Adipocyte (in vitro differentiated cells): Measurements from ENCODE around the gene KCNJ6.
A peak's percentile ranks its signal among the peaks of the same experiment; 100 is the strongest.

Experiments used
- DNase-seq: peaks from one replicate; pipeline ENCODE4 v3.0.0-alpha.2; 2015; ENCODE audit warnings: low read depth
- H3K27me3 ChIP-seq: replicated peaks from 2 replicates; pipeline ENCODE4 v1.7.0; 2013; ENCODE audit warnings: mild to moderate bottlenecking, low read length, moderate library complexity; ENCODE audit not compliant: control insufficient read depth, insufficient read depth
- H3K36me3 ChIP-seq: 2 replicates; pipeline ENCODE4 v1.7.0; 2013; ENCODE audit warnings: low read length, mild to moderate bottlenecking, moderate library complexity; ENCODE audit not compliant: control insufficient read depth, insufficient read depth, severe bottlenecking
- H3K4me1 ChIP-seq: 2 replicates; pipeline ENCODE4 v1.7.0; 2013; ENCODE audit warnings: mild to moderate bottlenecking, low read length, moderate library complexity; ENCODE audit not compliant: control insufficient read depth, insufficient read depth
- H3K4me3 ChIP-seq: 2 replicates; pipeline ENCODE4 v1.7.0; 2013; ENCODE audit warnings: mild to moderate bottlenecking, low read length, moderate library complexity
- H3K9ac ChIP-seq: 2 replicates; pipeline ENCODE4 v1.7.0; 2013; ENCODE audit warnings: mild to moderate bottlenecking, low read length, moderate library complexity
- H3K9me3 ChIP-seq: 2 replicates; pipeline ENCODE4 v1.7.0; 2013; ENCODE audit warnings: mild to moderate bottlenecking, low read length, moderate library complexity; ENCODE audit not compliant: control insufficient read depth

KCNJ6 gene

DNA sequence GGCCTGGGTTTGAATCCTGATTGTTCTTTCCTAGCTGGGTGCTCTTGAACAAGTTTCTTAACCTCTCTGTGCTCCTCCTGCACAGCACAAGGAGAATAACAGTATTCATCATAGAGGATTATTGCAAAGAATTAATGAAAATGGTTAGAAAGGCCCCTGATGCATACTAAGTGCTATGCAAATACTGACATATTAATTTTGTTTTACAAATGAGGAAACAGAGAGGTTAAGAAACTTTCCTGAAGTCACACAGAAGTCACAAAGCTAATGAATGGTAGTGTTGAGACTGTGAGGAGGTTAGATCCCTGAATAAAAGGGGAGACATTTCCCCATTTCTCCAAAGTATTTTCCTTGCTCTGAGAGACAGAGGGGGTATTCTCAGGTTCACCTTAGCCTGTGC, 99.0 kb downstream of the KCNJ6 start:
- no peaks in the 10 kb centered on the region for H3K36me3 ChIP-seq
- H3K9me3 ChIP-seq, result peaks cover 8% of the 10 kb centered on the region
- no peak overlapping the region for H3K9ac ChIP-seq
- peaks cover 13% of the 10 kb centered on the region for H3K27me3 ChIP-seq
- H3K4me3 ChIP-seq, result no peak overlapping the region
- H3K4me1 ChIP-seq, result no peaks in the 10 kb centered on the region
- DNase-seq, result no peak

DNA sequence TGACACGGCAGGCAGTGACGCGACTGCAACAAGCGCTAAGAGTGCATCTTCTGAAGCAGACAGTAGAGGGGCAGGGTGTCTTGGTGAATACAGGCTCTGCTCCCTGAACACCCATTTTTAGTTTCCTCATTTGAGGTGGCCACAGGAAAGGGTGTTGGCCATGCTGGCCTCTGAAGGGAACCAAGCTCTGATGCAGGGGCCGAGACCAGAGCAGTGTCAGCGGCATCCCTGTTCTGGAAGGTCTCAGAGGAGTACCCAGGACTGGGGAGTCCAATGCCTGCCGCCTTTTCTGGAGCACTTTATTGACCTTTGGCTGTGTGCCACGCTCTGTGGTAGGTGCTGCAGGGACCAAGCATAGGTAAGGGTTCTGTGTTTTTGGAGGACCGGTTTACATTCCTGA, 100.4 kb downstream of the KCNJ6 start:
- Histone ChIP-seq H3K27me3 (peaks cover 13% of the 10 kb centered on the region), H3K9ac (no peak overlapping the region), H3K36me3 (no peaks in the 10 kb centered on the region), H3K4me1 (no peaks in the 10 kb centered on the region), H3K9me3 (peaks cover 8% of the 10 kb centered on the region), H3K4me3 (no peak overlapping the region)
- DNase-seq, result no peak

DNA sequence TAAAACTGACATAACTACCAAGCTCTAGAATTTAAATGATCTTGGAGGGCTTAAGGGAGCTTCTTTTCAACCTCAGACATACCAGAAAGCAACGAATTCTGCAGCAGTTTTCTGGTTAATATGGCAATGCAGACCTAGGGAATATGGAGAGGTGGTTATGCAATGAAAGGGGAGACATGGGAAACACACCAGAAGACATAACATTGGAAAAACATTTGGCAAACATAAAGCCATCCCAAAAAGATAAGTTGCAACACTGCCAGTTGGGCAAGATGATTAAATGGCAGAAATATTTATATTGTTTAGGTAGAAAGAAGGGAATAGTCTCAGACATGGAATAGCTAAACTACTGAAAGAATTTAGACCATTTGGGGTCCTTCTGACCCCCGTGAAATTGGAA, 104.5 kb downstream of the KCNJ6 start:
- Histone ChIP-seq H3K27me3 (peaks cover 3% of the 10 kb centered on the region), H3K9ac (no peak overlapping the region), H3K4me3 (no peak overlapping the region), H3K9me3 (peaks cover 8% of the 10 kb centered on the region), H3K4me1 (no peaks in the 10 kb centered on the region), H3K36me3 (no peaks in the 10 kb centered on the region)
- peak; percentile 27 for DNase-seq

DNA sequence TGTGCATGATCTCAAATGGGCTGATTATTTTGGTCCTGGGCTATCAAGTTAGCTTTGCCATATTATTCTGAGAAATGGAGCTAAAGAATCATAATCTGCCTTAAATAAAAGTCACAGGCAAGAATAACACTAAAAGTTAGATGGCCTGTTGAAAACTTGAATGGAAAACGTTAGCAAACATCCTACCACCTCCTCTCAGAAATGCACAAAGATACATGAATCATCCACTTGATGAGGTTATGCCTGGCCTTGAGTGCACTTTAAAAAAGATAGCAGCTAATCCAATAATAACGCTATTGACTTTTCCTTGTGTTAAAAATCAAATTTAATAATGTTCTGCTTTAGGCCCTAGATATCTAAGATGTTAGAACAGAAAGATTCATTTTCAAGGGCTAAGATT, 108.0 kb downstream of the KCNJ6 start:
- DNase-seq, result no peak
- Histone ChIP-seq H3K4me3 (no peak overlapping the region), H3K27me3 (peaks cover under 1% of the 10 kb centered on the region), H3K4me1 (no peaks in the 10 kb centered on the region), H3K9me3 (peaks cover 6% of the 10 kb centered on the region), H3K36me3 (no peaks in the 10 kb centered on the region), H3K9ac (no peak overlapping the region)

DNA sequence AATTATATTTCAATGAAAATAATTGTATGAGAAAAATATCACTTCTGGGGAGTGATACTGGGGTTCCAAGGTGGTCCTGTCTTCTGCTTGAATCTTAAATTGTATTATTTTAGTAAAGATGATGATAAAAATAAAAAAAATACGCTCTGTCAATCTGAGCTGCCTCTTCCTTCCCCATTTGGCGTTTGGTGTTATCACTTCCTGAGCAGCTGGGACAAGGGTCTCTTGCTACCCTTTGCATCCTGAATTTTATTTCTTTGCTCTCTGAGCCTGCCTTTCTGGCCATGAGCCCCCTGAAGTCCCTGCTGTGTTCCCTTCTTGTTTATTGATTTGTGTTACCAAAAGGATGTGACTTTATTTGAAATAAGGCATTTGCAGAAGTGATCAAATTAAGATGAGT, 111.0 kb downstream of the KCNJ6 start:
- H3K9me3 ChIP-seq, result no peaks in the 10 kb centered on the region
- H3K27me3 ChIP-seq, result peaks cover 20% of the 10 kb centered on the region
- H3K36me3 ChIP-seq, result no peaks in the 10 kb centered on the region
- H3K4me1 ChIP-seq, result no peaks in the 10 kb centered on the region
- DNase-seq, result no peak
- no peak overlapping the region for H3K9ac ChIP-seq
- no peak overlapping the region for H3K4me3 ChIP-seq

DNA sequence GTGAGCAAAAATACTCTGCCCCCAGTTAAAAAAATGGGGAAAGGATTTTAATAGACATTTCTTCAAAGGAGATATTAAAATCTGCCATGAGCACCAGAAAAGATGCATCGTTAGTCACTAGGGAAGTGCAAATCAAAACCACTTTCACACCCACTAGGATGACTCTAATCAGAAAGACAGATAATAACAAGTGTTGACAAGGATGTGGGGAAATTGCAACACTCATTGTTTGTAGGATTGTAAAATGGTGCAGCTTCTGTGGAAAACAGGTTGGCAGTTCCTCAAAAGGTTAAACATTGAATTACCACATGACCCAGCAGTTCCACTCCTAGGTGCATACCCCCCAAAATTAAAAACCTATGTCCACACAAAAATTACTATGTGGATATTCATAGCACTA, 112.3 kb downstream of the KCNJ6 start:
- Histone ChIP-seq H3K4me3 (no peak overlapping the region), H3K36me3 (no peaks in the 10 kb centered on the region), H3K9ac (no peak overlapping the region), H3K9me3 (no peaks in the 10 kb centered on the region), H3K4me1 (no peaks in the 10 kb centered on the region), H3K27me3 (peaks cover 23% of the 10 kb centered on the region)
- DNase-seq, result no peak

DNA sequence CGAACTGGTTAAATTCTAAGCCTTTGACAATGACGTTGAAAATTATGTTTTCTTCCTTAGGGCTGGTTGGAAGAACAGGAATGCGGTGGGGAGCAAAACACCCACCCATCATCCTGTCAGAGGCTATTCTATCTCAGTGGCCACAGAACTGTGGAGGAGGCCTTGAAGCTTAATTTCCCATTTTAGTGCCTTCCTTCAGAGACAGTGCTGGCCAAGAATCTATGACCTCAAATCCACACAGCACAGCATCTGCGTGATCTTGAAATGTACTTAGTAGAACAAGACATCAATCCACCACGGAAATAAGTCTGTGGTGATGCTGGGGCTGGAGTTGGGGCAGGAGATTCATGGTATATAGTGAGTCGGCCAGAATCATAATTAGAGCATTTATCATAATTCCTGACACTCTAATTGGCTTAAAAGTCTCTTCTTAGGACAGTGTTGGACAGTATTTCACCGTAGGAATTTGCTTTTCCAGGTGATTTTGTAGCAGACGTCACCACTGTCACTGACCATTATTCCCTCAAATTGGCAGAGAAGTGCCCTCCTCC, 113.1 kb downstream of the KCNJ6 start:
- Histone ChIP-seq H3K4me1 (no peaks in the 10 kb centered on the region), H3K36me3 (no peaks in the 10 kb centered on the region), H3K4me3 (no peak overlapping the region), H3K27me3 (peaks cover 23% of the 10 kb centered on the region), H3K9me3 (no peaks in the 10 kb centered on the region), H3K9ac (no peak overlapping the region)
- no peak for DNase-seq

DNA sequence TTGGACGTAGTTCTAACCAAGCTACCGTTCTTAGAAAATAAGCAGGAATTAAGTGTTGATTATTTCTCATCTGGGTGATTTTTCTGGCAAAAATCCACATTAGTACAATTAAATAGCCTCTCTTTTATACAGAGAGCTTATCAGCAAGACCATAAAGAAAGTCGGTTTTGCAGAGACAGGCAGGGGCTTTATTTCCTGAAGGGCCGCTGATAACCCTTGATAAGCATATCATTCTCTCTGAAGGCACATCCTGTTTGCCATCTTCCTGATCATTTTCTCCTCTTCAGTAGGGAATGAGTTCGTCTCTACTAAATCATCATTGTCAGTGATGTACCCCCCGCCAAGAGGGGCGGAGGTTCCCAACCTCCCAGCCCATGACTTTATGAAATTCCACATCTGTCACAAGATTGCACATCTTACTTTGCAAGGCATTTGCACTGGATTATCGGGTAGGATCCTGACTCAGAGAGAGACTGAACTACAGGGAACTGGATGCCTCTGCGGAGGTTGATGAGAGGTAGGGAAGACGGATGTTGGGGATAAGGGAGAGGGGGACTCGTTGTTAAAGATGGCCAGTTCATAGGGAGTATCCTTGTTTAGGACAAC, 115.7 kb downstream of the KCNJ6 start:
- Histone ChIP-seq H3K36me3 (no peaks in the 10 kb centered on the region), H3K4me3 (no peak overlapping the region), H3K9me3 (no peaks in the 10 kb centered on the region), H3K4me1 (no peaks in the 10 kb centered on the region), H3K27me3 (peaks cover 23% of the 10 kb centered on the region), H3K9ac (no peak overlapping the region)
- DNase-seq, result no peak

DNA sequence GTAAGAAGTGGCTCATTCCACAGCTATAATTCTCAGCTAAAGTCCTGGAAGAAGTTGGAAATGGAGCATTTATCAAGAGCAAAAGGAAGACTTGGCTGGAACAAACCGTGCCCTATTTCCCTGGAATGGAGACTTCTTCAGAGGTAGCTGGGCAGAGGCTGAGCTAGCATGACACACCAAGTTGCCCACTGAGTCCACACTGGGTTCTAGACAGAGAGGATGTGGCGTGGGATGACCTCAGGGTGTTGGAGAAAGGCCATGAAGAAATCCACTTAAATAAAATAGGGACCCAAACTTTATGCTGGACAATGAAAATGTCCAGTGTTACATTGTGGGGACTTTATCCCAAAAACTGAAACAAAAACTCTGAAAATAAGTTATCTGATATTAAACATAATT, 116.2 kb downstream of the KCNJ6 start:
- Histone ChIP-seq H3K36me3 (no peaks in the 10 kb centered on the region), H3K9me3 (no peaks in the 10 kb centered on the region), H3K9ac (no peak overlapping the region), H3K27me3 (peaks cover 23% of the 10 kb centered on the region), H3K4me1 (no peaks in the 10 kb centered on the region), H3K4me3 (no peak overlapping the region)
- DNase-seq, result peak; percentile 25

DNA sequence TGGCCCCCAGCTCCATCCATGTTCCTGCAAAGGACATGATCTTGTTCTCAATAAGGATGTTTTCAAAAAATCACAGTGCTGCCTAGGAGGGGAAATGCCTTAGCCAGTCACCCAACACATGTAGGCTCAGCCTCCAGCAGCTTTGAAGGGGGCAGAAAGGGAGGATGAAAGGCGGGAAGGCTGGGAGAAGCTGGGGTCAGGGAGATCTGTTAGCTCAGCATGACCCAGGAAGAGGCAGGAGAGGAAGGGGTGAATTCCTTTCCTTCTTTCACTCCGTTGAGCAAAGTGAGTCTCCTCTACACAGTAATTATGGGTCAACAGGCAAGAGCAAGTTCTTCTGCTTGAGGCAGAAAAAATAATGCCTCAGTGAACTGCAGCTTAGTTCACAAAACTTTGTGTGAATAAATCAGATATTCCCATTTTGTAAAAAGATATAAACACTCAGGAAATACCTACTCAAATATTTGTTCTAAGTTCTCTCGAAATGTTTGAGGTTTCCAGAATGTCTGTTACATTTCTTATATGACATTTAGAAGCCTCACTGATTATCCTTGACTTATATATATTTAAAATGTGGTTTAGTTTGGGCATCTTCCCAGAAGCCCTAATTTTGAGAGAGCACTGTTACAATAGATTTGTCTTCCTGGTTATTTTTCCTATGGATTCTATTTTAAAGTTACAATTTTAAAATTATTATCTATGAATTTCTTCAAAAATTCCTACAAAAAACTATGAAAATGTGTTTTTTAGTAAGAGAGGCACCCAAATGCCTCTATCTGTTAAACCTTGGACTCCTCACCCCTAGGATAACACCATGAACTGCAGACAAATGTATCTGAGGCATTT, 116.8 kb downstream of the KCNJ6 start:
- Histone ChIP-seq H3K4me3 (no peak overlapping the region), H3K9ac (no peak overlapping the region), H3K27me3 (peaks cover 23% of the 10 kb centered on the region), H3K4me1 (no peaks in the 10 kb centered on the region), H3K9me3 (no peaks in the 10 kb centered on the region), H3K36me3 (no peaks in the 10 kb centered on the region)
- peak; percentile 43 for DNase-seq

DNA sequence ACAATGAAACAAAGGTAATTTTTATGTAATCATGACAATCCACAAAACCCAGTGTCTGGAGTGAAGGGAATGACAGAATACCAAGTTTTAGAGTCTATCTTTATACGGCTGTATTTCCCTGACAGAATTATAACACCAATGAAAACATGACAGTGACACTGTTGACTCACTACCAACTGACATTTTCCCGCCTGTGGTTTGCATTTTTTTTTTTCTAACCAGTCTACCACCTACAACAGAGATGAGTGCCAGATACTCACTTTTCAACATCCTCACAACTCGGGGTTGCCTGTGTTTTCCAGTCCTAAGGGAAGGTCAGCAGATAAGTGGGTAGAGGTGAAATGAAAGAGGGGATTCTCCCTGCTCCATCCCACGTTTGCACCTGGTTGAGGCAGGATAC, 118.9 kb downstream of the KCNJ6 start:
- DNase-seq, result no peak

More for the DNA sequence above, 118.9 kb downstream of the KCNJ6 start:
- Histone ChIP-seq H3K4me3 (no peak overlapping the region), H3K36me3 (no peaks in the 10 kb centered on the region), H3K9ac (no peak overlapping the region), H3K27me3 (peaks cover 14% of the 10 kb centered on the region), H3K4me1 (no peaks in the 10 kb centered on the region), H3K9me3 (no peaks in the 10 kb centered on the region)
